ENCODE measurements around the gene USP17L26.
"Not testable (repeated sequence)": the region's sequence is repeated elsewhere in the genome, so short reads cannot be mapped to it uniquely, and the experiment has no call there.

GRCh38 chr4:9353338-9353737, 18.9 kb downstream of the USP17L26 start, which contains the start of gene USP17L29:
- TF ChIP-seq CTCF (optimal IDR thresholded peaks at IDR 0.05 in 1 of 3, IDR thresholded peaks at IDR 0.05 in 1 of 3, conservative IDR thresholded peaks at IDR 0.05 in 1 of 3; ENCODE audit: extremely low read depth in 1 of 3, insufficient read depth in 2 of 3, low read length in 3 of 3); EZH2 (IDR thresholded peaks at IDR 0.05; ENCODE audit: low read length): not testable (repeated sequence)

Measured in keratinocyte (primary cell).